Measurements from ENCODE around the gene AGMO.

The AGMO gene

DNA sequence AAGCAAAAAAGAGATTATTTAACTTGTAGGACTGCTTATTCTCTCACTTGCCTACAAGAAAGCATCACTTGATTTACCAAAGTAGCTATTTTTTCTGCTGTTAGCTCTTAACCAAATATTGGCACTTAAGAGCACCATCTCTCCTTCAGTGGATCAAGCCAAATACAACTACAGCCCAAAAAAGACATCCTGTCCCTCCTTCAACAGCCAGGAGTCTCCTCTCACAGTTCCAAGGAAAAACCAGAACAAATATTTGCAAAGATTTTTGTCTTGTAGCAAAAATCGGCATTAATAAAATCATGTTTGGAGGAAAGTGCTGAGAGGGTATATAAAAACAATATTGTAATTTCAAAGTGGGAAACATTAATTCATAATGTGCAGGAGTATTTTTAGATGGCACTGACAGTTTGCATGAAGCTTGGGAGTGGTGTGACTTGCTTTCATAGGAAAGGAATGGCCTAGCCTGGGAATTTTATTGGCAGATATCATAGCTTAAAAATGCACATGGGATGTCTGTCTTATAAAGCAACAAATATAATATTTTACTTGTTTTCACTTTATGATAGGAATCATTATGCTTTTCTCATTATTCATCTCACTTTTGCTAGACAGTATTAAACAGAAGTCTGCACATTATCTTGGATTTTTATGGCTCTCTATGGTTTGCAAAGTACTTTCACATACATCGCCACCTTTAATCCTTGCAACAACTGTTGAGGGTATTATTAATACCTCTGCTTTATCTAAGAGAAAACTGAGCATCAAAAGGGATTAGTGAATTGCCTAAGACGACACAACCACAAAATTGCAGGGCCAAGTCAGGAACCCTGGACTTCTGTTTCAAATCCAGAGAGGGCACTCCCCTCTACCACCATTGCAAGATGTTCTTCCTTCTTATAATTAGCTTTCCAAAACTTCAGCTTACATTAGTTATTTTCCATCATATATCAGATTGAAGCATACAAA lies 103.5 kb downstream of the AGMO start:
- no peak for DNase-seq (ENCODE audit: low spot score)

DNA sequence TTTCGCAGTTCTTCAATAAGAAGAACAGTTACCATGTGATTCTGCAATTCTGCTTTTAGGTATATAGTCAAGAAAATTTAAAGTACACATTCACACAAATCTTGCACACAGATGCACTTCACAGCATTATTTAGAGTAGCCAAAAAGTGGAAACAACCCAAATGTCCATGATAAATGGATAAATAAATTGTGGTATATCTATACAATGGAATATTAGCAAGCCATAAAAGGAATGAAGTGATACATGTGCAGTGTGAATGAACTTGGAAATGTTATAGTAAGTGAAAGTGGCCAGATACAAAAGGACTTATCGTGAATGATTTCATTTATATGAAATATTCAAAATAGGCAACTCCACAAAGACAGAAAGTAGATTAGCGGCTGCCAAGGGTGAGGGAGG lies 109.1 kb downstream of the AGMO start:
- no peak for DNase-seq (ENCODE audit: low spot score)

DNA sequence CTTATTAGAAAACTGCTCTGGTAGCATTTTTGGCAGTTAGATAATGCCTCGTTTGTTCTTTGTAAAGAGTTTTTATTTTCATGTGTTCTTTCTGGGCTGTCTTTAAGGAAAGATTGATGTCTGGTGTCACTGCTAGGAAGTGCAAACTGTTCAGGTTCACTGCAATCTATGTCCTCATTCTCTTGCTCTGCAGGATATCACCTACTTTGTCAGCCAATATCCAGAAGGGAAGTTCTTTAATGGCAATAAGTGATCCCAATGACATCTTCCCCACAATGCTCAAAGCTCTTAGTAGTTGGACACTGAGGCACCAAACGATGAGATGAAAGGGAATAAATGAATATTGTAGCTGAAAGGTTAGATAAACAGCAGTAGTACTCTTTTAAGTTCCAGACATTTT lies 115.1 kb downstream of the AGMO start:
- no peak for DNase-seq (ENCODE audit: low spot score)

DNA sequence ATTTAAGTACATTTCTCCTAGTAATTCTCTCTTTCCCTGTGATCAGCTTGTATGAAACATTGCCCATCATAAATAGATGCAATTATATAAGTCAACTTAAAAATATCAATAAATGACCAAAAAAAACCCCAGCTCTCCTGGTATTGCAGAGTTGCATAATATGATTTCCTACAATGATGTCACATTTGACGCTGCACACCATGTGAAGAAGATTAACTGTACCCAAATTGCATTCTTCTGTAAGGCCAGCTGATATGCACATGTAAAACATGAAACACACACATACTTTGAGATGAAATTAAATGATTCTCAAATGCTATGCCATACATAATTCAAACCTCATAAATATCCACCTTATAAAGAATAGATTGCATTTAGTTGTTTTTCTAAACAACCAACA lies 115.5 kb downstream of the AGMO start:
- no peak for DNase-seq (ENCODE audit: low spot score)

DNA sequence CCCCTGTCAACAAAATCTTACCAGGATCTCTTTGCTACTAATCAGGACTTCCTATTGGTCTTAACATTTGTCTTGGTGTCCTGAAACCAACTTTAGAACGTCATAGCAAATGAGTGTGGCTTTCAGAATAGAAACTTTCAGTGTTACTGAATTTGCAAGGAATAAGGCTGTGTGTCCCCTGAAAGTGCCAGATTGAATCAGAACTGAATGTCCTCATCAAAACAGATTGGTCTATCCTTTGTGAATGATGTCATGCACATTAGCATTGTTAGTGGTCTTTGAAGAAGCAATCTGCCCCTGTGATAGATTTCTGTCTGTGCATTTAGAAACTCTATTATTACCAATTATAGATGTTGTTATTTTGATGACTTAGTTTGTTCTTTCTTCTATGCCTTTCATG lies 119.9 kb downstream of the AGMO start:
- no peak for DNase-seq (ENCODE audit: low spot score)

GRCh38 chr7:15440482-15440881 lies 121.3 kb downstream of the AGMO start:
- no peak for DNase-seq (ENCODE audit: low spot score)

- DNase-seq (ENCODE audit: low spot score) = no peak
Observed at GRCh38 chr7:15439853-15440252, 122.0 kb downstream of the AGMO start.

DNA sequence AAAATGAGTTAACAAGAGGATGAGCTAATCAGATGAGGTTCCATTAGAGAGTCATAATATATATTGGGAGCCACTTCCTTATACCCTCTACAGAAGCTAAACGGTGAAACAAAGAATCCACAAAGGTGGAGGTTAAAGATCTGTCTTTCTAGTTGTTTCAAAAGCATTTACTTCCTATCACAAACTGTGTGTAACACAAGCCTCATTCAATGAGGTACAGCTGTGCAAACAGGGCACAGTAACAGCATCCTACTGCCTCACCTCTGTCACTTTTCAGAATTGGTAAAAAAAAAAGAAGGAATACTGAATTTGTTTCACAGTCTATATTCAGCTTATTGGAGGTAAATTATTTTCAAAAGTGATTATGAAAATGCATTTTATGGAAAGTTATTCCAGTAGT lies 128.7 kb downstream of the AGMO start:
- DNase-seq (ENCODE audit: low spot score) = no peak

GRCh38 chr7:15430911-15431310 lies 130.9 kb downstream of the AGMO start:
- DNase-seq (ENCODE audit: low spot score) = no peak

- no peak for DNase-seq (ENCODE audit: low spot score)
Observed at GRCh38 chr7:15430191-15430590, 131.6 kb downstream of the AGMO start.

GRCh38 chr7:15424468-15424867 lies 137.3 kb downstream of the AGMO start:
- no peak for DNase-seq (ENCODE audit: low spot score)

- DNase-seq (ENCODE audit: low spot score) = no peak
Observed at GRCh38 chr7:15419596-15419995, 142.2 kb downstream of the AGMO start.

- no peak for DNase-seq (ENCODE audit: low spot score)
Observed at GRCh38 chr7:15418264-15418663, 143.6 kb downstream of the AGMO start.

- DNase-seq (ENCODE audit: low spot score) = no peak
Observed at GRCh38 chr7:15417341-15417988, 144.3 kb downstream of the AGMO start.

DNA sequence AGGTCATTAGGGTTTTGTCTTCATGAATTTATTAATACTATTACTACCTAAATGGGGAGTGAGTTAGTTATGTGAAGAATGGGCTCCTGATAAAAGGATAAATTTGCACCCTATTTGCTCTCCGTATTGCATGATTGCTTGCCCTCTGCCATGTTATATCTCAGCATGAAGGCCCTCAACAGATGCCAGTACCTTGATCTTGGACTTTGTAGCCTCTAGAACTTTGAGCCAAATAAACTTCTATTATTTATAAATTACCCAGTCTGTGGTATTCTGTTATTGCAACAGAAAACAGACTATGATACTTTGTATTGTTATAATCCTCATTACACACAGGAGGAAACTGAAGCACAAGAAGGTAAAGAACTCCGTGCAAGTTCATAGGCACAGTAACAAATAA lies 150.8 kb downstream of the AGMO start:
- DNase-seq (ENCODE audit: low spot score) = no peak

DNA sequence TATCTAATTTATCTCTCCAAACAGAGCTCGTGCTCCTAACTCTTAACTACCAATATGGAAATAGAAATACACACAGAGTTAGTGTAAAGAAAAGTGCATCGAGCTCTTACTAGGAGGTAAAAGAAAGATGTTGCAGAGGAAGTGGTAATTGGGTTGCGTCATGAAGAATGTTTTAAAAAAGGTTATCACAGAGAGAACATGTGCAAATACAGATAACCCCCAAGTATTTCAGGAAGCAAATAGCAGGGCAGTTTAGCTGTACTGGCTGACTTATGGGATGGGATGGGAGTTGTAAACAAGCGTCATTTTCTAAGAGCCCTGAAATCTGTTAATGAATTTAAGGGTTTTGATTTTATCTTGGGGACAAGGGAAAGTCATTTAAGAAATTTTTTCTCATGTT lies 153.9 kb downstream of the AGMO start:
- DNase-seq (ENCODE audit: low spot score) = peak; percentile 42

GRCh38 chr7:15403751-15404150 lies 158.1 kb downstream of the AGMO start:
- DNase-seq (ENCODE audit: low spot score) = no peak

GRCh38 chr7:15403315-15403714 lies 158.5 kb downstream of the AGMO start:
- DNase-seq (ENCODE audit: low spot score) = no peak

- no peak for DNase-seq (ENCODE audit: low spot score)
Observed at GRCh38 chr7:15402436-15403136, 159.2 kb downstream of the AGMO start.

DNA sequence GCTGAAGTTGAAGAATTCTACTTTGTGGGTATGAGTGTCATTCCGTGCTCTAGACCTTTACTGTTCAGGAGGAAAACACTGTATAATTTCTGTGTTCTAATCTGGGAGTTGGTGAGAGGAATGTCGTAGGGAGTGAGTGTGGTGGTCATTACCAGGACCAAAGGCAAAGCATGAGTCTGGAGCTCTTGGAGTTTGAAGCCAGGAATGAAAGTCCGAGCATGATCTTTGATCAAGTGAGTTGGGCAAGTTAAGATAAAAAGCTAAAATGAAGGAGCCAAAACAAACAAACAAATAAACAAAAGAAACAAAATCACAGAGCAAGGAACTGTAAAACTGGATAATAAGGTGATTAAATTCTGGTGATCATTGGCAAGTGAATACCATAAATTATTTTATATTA lies 161.4 kb downstream of the AGMO start:
- DNase-seq (ENCODE audit: low spot score) = peak; percentile 33

GRCh38 chr7:15399441-15399840 lies 162.4 kb downstream of the AGMO start:
- DNase-seq (ENCODE audit: low spot score) = no peak

- no peak for DNase-seq (ENCODE audit: low spot score)
Observed at GRCh38 chr7:15397922-15398760, 163.7 kb downstream of the AGMO start.
